Activated effector memory CD4-positive, alpha-beta T cell treated with Interleukin-2 at 50 U/mL for 16 hours (primary cell): ENCODE results near the gene MT1B.
"Not testable (repeated sequence)": the region's sequence is repeated elsewhere in the genome, so short reads cannot be mapped to it uniquely, and the experiment has no call there.

Source experiments
- DNase-seq: peaks from one replicate; pipeline ENCODE4 v3.0.0-alpha.2; 2020

Gene MT1B

DNA sequence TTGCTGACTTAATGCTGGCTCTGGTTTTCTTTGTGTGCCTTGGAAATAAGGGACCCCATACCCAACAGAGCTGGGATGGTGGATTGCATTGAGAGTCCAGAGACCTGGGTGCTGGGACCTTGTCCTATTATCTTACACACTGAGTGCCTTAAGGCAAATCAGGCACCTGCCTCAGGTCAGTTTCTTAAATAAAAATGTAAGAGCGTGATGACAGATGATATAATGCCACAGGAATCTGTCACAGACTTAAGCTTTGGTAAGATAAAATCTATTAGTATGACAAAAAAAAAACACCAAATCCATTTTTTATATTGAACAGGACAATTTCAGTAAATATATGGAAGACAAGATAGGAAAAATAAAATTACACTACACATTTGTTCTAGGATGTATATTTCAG is 11.6 kb upstream of the MT1B start:
- no peak for DNase-seq

DNA sequence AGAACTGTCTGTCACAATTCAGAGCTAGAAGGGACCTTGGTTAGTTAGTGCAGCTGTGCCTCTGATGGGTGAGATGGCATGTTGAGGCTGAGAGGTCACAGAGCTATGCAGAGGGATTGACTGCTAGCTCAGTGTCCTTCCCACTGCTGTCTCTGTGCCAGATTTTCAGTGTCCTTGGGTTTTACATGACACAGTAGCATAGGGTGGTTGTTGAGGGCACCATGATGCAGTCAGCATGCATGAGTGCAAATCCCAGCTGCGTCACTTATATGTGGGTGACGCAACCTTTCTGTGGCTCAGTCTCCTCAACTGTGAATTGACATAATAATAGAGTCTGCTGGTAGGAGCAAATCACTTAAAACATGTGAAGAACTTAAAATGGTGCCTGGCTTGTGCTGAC is 10.5 kb upstream of the MT1B start:
- DNase-seq, result no peak

DNA sequence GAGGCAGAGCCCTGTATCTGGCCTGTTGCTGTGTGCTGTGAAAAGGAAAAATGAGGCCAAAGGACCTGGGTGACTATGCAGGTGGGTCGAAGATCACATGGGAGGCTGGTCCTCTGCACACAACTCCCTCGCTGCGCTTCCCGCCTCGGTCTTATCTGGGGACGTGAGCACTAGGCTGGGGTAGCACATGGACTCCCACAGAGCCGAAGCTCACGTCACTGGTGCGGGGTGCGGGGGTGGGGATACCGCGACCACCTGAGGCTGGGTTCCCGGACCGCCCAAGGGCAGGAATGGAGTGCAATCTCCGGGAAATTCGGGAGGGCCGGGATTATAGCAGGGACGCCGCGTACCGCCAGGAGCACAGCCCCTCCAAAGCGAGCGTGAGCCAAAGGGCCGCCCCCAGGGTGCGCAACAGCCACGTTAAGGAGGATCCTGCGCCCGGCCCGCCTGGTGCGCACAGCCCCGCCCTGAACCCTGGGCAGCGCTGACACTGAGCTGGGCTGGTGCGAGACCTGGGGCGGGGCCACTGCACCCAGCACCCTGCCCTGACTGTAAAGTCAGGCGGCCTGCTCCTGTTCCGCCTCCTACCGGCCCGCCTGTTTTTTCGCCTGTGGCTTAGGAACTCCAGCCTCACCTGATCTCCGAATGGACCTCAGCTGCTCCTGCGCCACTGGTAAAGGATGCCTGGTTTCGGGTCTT is 8.5 kb upstream of the MT1B start:
- DNase-seq, result peak; percentile 72

DNA sequence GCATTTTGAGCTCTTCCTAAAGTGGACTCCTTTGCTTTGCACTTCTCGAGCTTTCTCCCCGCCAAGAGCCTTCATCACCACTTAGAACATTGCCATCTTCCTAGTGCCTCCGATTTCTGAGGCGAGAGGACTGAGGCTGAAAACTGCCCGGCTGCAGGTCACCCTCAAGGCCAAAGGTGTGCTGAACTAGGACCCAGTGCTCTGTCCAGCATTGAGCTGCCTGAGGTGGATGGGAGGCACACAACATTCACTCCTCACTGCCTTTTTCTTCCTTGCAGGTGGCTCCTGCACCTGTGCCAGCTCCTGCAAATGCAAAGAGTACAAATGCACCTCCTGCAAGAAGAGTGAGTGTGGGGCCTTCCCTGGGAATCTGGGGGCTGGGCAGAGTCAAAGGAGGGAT is 7.9 kb upstream of the MT1B start:
- no peak for DNase-seq

DNA sequence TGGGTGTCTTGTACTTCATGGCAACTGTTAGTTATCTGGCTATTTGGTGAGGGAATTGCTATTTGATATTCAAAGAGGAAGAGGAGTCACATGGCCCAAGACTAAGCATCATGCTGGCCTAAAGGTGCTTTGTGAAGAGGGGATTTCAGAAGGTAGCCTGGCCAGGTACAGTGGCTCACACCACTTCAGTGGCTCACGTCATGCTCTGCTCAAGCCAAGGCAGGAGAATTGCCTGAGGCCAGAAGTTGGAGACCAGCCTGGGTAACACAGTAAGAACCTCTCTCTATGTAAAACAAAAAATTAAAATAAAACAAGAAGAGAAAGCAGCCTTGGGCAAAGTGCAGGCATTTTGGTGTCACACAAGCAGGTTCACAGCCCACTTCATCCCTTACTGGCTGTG is 6.4 kb upstream of the MT1B start:
- no peak for DNase-seq

DNA sequence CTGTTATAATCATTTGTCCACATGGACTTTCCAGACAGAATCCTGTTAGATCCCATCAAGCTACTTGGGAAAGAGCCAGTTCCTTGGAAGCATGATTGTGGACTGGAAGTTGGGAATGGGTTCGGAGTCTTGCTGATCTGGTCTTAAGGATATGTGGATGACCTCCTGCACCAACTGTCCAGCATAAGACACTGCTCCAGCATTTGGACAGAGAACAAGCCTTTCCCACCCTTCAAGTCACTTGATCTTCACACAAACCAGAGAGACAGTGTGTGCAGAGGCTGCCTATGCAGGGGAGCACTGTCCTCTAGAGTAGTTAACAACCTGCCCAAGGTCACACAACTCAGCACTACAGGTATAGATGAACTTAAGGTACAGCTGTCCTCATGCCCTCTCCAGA is 5.8 kb upstream of the MT1B start:
- DNase-seq, result no peak

DNA sequence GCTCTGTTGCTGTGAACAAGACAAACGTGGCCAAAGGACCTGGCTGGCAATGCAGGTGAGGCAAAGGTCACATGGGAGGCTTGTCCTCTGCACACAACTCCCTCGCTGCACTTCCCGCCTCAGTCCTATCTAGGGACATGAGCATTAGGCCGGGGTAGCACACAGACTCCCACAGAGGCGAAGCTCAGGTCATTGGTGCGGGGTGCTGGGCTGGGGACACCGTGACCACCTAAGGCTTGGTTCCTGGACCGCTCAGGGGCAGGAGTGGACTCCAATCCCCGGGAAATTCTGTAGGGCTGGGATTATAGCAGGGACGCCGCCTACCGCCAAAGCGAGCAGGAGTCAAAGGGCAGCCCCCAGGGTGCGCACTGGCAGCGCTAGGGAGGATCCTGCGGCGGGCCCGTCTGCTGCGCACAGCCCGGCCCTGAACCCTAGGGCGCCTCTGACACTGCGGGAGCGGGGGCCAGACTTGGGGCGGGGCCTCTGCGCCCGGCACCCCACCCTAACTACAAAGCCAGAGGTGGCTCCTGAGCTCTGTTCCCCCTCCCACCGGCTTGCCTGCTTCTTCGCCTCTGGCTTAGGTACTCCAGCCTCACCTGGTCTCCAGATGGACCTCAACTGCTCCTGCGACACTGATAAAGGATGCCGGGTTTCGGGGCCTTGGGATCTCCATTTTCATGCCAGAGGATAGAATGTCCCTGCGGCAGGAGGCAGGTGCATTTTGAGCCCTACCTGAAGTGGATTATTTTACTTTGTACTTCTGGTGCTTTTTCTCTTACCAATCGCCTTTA is 3.9 kb upstream of the MT1B start:
- no peak for DNase-seq

DNA sequence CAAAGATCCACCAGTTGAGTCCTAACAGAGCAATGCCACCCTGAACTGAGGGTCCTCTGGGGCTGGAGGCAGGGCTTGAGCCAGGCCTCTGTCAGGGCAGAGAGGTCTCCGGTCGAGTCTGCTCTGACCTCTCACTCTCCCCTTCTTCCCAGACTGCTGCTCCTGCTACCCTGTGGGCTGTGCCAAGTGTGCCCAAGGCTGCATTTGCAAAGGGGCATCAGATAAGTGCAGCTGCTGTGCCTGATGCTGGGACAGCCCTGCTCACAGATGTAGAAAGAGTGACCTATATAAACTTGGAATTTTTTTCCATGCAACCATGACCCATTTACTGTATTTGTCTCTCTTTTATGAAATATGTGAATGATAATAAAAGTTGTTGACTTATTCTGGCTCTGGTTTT is 2.4 kb upstream of the MT1B start:
- DNase-seq, result no peak

DNA sequence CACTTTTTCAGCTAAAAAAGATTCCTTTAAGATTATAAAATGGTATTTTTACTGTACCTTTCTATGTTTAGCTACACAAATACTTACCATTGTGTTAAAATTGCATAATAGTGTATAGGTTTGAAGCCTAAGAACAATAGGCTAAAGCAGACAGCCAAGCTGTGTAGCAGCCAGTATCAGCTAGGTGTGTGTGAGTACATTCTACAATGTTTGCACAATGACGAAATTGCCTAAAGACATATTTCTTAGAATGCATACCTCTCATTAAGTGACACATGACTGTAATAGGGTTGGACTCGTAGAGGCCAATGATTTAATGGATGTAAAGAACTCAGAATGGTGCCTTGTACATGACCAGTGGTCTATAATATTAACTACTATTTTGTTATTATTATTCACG is 1.9 kb upstream of the MT1B start:
- DNase-seq, result no peak

DNA sequence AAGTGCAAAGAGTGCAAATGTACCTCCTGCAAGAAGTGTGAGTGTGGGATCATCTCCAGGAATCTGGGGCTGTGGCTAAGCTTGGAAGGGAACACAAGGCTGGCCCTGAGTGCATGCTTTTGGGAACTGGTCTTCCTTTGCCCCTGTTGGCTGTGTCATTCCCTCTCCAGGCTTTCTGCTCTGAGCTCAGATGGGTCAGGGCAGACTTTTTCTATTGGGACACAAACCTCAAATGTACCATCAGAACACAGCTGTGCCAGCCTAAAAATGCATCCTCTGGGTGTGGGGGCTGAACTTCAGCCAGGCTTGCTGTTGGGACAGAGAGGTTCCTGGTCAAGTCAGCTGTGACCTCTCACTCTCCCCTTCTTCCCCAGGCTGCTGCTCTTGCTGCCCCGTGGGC is 914 bp downstream of the MT1B start:
- no peak for DNase-seq

DNA sequence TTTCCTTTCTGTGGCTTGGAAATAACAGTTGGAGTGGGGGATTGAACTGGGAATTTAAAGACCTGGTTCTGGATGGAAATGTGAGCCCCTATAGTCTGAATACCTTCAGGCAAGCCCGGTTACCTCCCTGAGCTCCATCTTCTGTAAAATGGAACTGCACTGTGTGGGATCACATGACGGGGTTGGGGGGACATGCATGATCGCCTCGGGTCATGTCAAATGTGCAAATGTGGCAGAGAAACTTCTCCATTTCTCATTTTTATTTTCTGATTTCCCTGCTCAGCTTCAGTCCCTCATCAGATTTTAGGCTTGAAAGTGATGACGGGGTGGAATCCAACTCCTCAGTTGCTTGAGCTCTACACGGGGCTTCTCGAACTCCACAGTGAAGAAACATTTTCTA is 1.5 kb downstream of the MT1B start:
- no peak for DNase-seq

DNA sequence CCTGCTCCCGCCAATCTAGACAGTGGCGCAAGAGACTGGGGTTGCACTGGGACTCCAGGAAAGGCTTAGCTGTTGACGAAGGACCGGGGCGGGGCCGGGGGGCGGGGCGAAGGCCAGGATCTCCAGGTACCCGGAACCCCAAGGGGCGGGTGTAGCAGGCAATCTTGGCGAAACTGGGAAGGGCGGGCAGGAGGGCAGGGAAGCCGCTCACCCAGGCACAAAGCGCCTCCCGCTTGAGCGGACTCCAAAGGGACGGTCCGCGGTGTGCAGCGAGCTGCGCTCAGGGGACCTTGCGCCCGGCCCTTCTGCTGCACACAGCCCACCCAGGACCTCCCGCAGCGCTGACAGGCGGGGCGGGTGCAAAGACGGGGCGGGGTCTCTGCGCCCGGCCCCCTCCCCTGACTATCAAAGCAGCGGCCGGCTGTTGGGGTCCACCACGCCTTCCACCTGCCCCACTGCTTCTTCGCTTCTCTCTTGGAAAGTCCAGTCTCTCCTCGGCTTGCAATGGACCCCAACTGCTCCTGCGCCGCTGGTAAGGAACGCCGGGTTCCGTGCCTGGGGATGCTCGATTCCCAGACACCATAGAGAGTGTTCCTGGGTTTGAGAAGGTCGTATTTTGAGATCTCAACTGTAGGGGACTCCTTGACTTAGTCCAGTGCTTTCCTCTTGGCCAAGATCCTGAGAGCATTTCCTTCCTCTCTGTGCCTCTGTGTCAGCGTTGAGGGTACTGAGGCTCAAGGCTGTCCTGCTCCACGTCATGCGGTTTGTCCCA is 6.1 kb downstream of the MT1B start, which contains the start of gene MT1F:
Gene MT1F, plus strand, starts transcription at position 405 of the 772 bp plus-strand sequence. Its CDS starts 100 bp downstream, at position 505.
- DNase-seq, result peak; percentile 65

DNA sequence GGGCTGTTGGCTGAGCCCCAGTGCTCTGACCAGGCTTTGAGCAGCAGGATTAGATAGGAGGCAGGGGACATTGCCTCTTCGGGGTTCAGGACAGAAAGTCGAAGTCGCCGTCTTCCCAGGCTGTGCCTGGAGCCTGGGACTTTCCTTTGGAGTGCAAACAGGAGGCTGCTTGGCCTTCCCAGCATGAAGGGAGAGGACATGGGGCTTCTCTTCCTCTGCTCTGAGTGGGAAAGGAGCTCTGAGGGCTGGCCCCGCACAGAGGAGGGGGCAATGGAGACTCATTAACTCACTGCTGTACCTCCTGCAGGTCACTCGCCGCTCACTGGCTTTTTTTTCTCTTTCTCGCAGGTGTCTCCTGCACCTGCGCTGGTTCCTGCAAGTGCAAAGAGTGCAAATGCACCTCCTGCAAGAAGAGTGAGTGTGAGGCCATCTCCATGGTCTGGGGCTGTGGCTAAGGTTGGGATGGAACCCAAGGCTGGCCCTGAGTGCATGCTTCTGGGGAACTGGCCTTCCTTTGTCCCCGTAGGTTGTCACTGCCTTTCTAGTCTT is 6.7 kb downstream of the MT1B start:
- no peak for DNase-seq

DNA sequence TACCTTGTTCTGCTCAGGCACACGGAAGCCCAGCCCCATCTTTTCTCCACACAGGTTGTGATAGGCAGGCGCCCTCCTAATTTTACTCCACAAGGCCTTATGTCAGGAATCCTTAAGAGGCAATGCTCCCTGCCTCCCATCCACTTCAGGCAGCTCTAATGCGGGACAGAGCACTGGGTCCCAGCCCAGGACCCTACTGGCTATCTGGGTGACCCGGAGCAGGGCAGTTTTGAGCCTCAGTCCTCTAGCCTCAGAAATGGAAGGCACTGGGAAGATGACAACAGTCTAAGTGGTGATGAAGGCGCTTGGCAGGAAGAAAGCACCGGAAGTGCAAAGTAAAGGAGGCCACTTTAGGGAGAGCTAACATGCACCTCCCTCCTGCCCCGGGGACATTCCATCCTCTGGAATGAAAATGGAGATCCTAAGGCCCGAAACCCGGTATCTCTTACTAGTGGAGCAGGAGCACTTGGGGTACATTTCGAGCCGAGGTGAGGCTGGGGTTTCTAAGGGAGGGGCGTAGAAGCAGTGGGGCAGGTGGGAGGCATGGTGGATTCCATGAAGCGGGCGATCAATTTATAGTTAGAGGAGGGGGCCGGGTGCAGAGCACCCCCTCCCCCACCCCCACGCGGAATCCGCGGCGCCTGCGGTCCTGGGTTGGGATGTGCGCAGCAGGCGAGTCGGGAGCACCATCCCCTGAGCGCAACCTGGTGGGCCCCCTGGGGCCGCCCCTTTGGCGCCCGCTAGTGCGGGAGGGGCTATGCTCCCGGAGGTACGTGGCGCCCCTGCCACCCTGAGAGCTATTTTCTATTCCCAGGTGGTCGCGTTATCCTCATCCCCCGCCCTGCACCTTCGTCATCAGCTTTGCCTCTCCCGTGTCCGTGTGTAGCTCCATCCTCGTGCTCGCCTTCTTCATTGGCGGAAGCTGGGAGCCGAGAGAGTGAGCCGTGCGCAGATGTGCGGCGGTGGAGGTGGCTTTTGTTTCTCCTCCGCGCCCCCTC is 11.0 kb downstream of the MT1B start:
- DNase-seq, result no peak

DNA sequence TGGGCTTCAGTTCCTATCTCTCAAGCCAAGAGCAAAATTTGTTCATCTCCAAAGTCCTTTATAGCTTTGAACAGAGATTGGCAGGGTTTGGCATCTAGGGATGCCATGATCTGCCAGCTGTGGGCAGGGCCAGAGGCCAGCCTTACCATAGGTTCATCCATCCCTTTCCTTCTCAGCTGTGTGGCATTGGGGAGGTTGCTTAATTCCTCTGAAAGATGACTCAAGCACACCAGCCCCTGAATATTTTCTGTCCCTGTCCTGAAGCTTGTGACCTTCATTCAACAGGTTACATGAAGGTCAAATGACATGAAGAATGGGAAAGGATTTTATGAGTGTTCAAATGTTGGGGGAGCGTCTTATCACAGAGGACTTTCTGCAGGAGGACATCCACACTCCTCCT is 12.8 kb downstream of the MT1B start:
- no peak for DNase-seq

DNA sequence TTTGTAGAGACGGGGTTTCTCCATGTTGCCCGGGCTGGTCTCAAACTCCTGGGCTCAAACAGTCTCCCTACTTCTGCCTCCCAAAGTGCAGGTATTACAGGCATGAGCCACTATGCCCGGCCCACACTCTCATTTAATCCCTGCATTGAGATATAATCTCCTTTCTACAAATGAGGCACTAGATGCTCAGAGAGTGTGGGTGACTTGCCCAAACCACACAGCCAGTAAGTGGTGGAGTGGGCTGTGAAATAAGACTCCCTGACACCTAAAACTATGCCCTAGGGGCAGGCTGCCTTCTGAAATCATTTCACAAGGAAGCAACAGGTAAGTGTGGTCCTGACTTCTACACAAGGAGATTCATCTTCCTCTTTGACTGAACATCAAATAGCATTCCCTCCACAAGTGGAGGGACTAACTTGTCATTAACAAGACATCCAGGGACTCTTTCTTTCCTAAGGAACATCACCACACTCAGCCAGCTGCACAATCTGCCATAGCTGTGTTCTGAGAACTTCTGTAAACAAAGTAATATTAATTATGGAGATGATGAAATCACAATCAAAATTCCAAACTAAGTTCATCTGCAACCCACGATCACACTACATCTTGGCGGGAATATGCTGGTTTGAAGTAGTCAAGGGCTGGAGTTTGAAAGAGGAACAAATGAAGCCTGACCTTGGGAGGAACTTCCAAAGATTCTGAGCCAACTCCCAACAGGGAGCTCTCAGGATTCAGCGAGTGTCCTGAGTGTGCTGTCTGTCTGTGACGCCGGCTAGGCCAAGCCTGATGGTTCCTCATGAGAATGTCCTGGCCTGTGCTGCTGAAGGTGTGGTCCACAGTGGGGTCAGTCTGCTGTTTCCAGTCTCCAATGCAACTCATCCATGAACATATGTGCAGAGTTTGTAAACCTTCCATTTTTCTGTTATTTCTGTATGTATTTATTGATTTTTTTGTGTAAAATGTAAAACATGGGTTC is 13.9 kb downstream of the MT1B start:
- not testable (repeated sequence) for DNase-seq

DNA sequence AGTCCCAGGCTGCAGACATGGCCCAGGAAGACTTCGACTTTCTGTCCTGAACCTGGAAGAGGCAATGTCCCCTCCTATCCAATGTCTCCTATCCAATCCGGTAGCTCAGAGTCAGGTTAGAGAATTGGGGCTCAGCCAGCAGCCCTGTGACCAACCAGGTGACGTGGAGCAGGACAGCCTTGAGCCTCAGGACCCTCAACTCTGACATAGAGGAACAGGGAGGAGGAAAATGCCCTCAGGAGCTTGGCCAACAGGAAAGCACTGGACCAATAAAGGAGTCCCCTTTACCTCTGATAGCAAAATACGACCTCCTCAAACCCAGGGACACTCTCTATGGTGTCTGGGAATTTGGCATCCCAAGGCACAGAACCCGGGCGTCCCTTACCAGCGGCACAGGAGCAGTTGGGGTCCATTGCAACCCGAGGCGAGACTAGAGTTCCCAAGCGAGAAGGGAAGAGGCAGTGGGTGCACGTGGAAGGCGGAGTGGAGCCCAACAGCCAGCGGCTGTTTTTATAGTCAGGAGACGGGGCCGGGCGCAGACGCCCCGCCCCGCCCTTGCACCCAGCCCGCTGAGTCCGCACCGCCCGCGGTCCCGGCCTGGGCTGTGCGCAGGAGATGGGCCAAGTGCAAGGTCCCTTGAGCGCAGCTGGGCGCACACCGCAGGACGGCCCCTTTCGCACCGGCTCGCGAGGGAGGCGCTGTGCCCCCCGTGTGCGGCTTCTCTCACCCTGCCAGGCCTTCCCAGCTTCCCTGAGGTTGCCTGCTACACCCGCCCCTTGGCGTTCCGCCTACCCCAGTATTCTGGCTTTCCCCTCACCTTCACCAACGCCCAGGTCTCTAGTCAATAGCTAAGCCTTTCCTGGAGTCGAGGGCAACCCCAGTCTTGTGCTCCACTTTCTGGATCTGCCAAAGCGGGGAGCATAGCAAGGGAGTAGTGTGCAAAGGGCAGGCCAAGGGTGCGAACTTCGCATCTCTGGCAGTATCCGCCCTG is 16.2 kb downstream of the MT1B start, which contains the start of gene MT1G:
Gene MT1G, minus strand, starts transcription at position 485 of the 991 bp plus-strand sequence. Its CDS starts 72 bp downstream, at position 413.
- no peak for DNase-seq

DNA sequence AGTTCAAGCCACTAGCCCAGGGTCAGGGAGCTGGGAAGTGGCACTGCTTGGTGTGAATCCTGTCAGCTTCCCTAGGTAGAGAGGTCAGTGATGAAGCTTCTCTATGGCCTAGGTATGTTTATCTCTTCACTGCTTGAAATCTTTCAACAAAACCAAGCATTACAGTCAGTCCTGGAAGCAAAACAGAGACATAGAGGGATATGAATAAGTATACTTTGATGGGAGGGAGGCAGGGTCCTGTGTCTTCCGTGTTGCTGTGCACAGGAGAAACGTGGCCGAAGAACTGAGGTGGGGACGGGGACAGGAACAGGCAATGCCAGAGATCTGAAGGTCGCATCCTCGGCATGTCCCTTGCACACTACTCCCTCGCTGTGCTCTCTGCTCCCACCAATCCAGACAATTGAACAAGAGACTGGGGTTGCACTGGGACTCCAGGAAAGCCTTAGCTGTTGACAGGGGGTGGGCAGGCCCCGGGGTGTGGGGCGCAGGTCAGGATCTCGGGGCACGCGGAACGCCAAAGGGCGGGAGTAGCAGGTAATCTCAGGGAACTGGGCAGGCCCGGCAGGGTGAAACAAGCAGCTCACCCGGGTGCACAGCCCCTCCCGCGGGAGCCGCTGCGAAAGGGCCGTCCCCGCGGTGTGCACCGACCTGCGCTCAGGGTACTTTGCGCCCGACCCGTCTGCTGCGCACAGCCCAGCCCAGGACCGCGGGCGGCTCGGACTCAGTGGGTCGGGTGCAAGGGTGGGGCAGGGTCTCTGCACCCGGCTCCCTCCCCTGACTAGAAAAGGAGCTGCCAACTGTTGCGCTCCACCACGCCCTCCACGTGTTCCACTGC is 17.5 kb downstream of the MT1B start, which contains the start of gene MT1H:
Gene MT1H, plus strand, starts transcription at position 810 of the 835 bp plus-strand sequence. CDS start 71 bp downstream, outside the sequence.
- DNase-seq, result no peak
